GM19351 (cell line): Measurements from ENCODE around the gene PROSER3.

Source experiments
- ATAC-seq: cut with Tn5 transposase; IDR thresholded peaks from one replicate; pipeline ENCODE4 v1.9.1; 2021; ENCODE audit warnings: mild to moderate bottlenecking, moderate library complexity; ENCODE audit not compliant: unreplicated experiment

PROSER3 gene

GRCh38 chr19:35738021-35738886, 19.7 kb upstream of the PROSER3 start:
- ATAC-seq = no peak

GRCh38 chr19:35738887-35739229, 19.1 kb upstream of the PROSER3 start:
- no peak for ATAC-seq

DNA sequence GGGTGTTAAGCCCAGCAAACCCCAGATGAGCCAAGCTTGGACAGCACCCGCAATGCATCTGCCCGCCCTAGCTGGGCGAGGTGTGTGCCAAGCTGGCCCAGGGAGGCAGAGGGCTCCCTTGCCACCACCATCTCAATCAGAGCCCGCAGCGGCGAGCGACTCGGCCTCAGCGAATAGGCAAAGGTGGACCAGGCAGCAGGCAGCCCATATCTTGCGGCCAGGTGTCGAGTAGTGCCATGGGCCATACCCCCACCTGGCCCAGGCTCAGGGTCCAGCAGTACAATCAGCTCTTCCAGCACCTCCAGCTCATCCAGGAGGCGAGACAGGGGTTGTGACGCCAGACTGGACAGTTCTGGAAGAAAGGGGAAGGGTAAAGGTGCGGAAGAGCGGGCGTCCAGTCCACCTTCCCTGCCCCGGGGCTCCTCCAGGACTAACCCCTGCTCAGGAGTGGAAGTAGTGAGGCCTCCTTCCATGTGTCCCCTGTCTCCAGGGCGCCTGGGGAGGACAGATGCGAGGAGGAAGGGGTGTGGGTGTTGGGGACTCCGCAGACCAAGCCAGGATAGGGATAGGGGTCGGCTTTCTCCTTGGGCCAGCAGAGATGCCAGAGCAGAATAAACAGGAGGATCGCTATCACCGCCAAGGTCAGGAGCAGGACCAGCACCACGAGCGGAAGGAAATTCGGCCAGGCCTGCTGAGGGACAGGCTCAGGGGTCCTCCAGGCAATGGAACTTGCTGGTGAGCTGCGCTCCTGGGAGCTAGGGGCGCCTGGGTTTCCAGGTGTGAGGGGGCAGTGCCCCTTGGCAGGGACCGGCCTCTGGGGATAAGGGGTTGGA, 18.5 kb upstream of the PROSER3 start:
- no peak for ATAC-seq

- ATAC-seq = peak; percentile 15
Measured at GRCh38 chr19:35740108-35740422, 17.9 kb upstream of the PROSER3 start.

DNA sequence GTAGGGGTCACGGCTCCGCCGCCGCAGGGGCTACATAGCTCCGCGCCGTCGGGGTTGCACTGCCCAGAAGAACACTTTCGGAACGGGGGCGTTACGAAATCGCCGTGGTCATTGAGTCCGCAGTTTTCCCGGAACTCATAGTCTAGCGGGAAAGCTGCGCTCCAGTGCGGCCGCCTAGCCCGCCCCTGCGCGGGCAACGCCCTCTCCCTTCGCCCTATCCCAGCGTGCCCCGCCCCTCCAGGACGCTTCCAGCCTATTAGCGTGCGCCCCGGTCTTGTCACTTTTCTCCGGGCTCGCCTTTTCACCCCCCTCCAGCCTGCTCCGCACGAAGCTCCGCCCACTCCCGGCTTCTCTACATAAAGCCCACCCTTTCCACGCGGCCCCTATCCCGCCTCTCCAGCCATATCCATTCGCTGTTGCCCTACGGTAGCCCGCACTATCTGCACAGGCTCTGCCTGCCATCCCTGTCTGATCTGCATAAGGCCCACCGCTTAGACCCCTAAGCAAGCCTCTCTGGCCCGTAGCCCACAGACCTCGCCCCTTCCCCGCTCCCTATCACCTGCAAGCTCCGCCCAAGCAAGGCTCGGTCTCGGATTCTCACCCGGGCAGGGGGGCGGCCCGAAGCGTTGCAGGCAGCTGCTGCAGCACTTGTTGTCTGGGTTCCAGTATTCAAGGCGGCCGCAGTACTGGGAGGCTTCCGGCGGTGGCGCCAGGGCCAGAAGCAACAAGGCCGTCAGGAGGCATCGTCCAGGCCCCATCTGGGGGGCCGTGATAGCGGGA, 17.4 kb upstream of the PROSER3 start:
- peak; percentile 53 for ATAC-seq

- no peak for ATAC-seq
Measured at GRCh38 chr19:35741203-35741515, 16.8 kb upstream of the PROSER3 start.

DNA sequence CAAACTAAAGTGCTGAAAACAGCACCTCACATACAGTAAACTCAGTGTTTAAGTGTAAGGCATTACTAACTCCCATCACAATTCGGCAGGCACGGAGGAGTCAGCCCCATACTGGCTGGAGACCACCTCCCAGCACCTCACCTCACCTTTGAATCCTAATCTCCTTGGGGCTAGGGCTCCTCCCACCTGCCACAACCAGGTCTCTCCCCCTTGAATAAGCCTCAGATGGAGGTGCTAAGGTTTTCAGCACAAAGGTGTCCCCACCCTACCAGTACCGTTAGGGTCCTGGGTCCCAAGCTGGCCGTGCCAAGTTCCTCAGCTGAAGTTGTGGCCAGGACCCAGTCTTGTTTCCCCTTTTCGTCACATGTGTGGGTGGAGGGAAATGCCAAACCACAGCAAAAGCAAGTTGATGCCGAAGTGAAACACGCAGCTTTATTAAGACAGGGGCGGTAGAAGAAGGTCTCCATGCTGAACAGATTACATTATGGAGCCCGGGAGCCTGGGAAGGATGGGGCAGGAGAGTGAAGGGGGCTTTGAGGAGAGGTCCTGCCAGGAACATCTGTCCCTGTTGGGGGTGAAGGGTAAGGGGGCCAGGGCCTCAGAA, 15.8 kb upstream of the PROSER3 start, which contains the start of gene IGFLR1:
Gene IGFLR1, minus strand, starts transcription at position 332 of the 604 bp plus-strand sequence. CDS start 1,272 bp downstream, outside the sequence.
- ATAC-seq = no peak

GRCh38 chr19:35743640-35744429, 14.1 kb upstream of the PROSER3 start:
- no peak for ATAC-seq

DNA sequence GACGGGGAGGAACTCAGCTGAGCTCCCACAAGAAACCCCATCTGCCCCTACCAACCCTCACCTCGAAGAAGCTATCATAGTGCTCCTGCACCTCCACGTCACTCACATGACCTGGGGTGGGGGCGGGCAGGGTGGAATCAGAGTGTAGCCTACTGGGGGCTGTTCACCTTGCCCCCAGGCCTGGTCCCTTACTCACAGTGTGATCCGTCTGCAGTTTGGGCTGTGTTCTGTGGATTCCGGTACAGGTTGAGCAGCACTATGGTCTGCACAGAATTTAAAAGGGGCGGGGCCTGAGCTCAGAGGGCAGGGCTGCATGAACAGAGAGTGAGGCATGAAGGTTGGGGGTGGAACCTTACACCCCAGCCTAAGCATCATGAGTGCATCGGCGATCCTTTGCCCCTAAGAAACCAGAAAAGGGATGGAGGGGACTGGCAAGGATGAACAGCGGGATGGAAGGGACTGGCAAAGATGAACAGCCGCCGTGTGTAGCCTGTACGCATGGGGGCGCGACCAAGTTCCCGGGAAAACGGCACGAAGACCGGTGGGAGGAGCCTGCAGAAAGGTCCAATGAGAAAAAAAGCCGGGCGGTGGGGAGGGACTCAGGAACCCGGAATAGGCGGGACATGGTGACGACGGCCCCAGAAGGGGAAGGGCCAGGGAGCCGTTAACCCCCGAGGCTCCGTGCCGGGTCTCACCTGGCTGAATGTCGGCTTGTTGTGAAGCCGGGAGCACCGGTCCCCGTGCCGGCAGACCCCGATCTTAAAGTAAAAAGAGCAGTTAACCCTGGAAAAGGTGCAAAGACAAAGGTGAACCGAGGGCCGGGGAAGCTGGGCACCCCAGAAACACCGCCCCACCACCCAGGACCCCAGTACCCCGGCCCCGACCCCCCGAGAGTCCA, 13.3 kb upstream of the PROSER3 start:
- ATAC-seq = peak; percentile 33

- ATAC-seq = peak; percentile 36
Measured at GRCh38 chr19:35745328-35746086, 12.5 kb upstream of the PROSER3 start, which contains the start of the genes PSENEN and U2AF1L4. PSENEN (plus strand) TSS chr19:35745651; CDS start chr19:35745931, 280 bp downstream. U2AF1L4 (minus strand) TSS chr19:35745418; CDS start chr19:35745391, 27 bp downstream.

DNA sequence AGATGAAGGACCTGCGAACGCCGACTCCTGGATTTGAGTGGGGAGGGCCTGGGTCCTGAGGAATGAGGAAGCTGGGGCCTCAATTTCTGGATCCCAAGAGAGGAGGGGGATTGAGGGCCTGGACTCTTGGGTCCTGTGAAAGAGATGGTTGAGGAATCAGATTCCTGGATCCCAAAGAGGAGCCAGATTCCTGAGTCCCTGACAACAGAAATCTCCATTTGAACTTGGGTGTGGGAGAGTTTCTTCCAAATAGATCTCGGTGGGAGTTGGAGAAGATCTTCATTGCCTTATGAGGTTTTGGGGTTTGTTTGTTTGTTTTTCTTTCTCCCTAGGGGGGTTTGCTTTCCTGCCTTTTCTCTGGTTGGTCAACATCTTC, 11.9 kb upstream of the PROSER3 start:
- no peak for ATAC-seq

DNA sequence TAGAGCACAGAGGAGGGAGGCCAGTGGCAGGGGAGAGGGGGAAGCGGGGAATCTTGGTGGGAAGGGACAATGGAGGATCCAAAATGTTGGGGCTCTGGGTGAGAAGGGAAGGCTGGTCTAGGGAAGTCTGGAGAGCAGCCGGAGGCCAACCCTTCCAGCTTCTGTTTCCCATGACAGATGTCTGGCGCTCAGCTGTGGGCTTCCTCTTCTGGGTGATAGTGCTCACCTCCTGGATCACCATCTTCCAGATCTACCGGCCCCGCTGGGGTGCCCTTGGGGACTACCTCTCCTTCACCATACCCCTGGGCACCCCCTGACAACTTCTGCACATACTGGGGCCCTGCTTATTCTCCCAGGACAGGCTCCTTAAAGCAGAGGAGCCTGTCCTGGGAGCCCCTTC, 11.4 kb upstream of the PROSER3 start:
- no peak for ATAC-seq

GRCh38 chr19:35748106-35749020, 9.6 kb upstream of the PROSER3 start, which contains the start of gene LIN37:
LIN37 (plus strand) TSS chr19:35748576; CDS start chr19:35748725, 149 bp downstream.
- ATAC-seq = peak; percentile 66

- no peak for ATAC-seq
Measured at GRCh38 chr19:35750167-35750566, 7.8 kb upstream of the PROSER3 start.

- ATAC-seq = no peak
Measured at GRCh38 chr19:35751839-35752745, 5.9 kb upstream of the PROSER3 start.

GRCh38 chr19:35752746-35753350, 5.1 kb upstream of the PROSER3 start:
- no peak for ATAC-seq
